SHP77 treated with DMSO at 0.1 percent for 48 hours (cell line): ENCODE results near the gene RAB1B.

ENCODE experiments used
- DNase-seq: peaks from one replicate; lab custom pipeline; 2025; lab: John Stamatoyannopoulos, UW

Gene RAB1B

GRCh38 chr11:66322732-66323427 lies 54.4 kb downstream of the RAB1B start:
- DNase-seq, result no peak

- DNase-seq, result no peak
These were observed 55.2 kb downstream of the RAB1B start for GRCh38 chr11:66323684-66324083.

- no peak for DNase-seq
These were observed 56.2 kb downstream of the RAB1B start for GRCh38 chr11:66324664-66325063.

- no peak for DNase-seq
These were observed 56.8 kb downstream of the RAB1B start for GRCh38 chr11:66325263-66325671.

- no peak for DNase-seq
These were observed 58.0 kb downstream of the RAB1B start for GRCh38 chr11:66326261-66327111.
